Neuronal stem cell (in vitro differentiated cells): ENCODE results near the gene MAP4.

Experiments
- DNase-seq: peaks from one replicate; pipeline ENCODE4 v3.0.0-alpha.2; 2013; ENCODE audit warnings: low spot score
- H2AFZ ChIP-seq: one replicate; pipeline ENCODE4 v1.6.1; 2013; ENCODE audit warnings: mild to moderate bottlenecking, low read length, inconsistent platforms
- H2AK5ac ChIP-seq: 2 replicates; pipeline ENCODE4 v1.6.1; 2013; ENCODE audit warnings: low read depth, mild to moderate bottlenecking, inconsistent platforms, low read length, moderate library complexity, mixed read lengths
- H2BK120ac ChIP-seq: 2 replicates; pipeline ENCODE4 v1.6.1; 2013; ENCODE audit warnings: low read depth, mild to moderate bottlenecking, inconsistent platforms, low read length, moderate library complexity, mixed read lengths
- H2BK12ac ChIP-seq: one replicate; pipeline ENCODE4 v1.6.1; 2013; ENCODE audit warnings: low read length, inconsistent platforms
- H2BK15ac ChIP-seq: 2 replicates; pipeline ENCODE4 v1.6.1; 2013; ENCODE audit warnings: mild to moderate bottlenecking, low read length, inconsistent platforms, mixed read lengths
- H2BK5ac ChIP-seq: one replicate; pipeline ENCODE4 v1.6.1; 2013; ENCODE audit warnings: inconsistent platforms, mild to moderate bottlenecking, low read length, moderate library complexity
- H3K14ac ChIP-seq: one replicate; pipeline ENCODE4 v1.6.1; 2013; ENCODE audit warnings: low read length, inconsistent platforms
- H3K18ac ChIP-seq: 2 replicates; pipeline ENCODE4 v1.6.1; 2013; ENCODE audit warnings: low read length, inconsistent platforms
- H3K23ac ChIP-seq: 2 replicates; pipeline ENCODE4 v1.6.1; 2013; ENCODE audit warnings: low read depth, mild to moderate bottlenecking, mixed read lengths, low read length, inconsistent platforms; ENCODE audit not compliant: poor library complexity
- H3K27ac ChIP-seq: replicated peaks from 3 replicates; pipeline ENCODE4 v1.5.1; 2013; ENCODE audit warnings: low read length, inconsistent platforms
- H3K27me3 ChIP-seq, 3 experiments: 2 replicates each; pipeline ENCODE4 v1.6.1; 2013; ENCODE audit warnings: low read length in 3 of 3, mild to moderate bottlenecking in 2 of 3, inconsistent platforms in 1 of 3, low read depth in 1 of 3, mixed read lengths in 1 of 3, moderate library complexity in 1 of 3; ENCODE audit not compliant: control insufficient read depth in 3 of 3, insufficient read depth in 3 of 3
- H3K36me3 ChIP-seq, 2 donors: replicated peaks in 1 of 2; 2 replicates each; pipeline ENCODE4 v1.6.1; 2013; ENCODE audit warnings: low read length in 2 of 2; ENCODE audit not compliant: control insufficient read depth in 2 of 2, insufficient read depth in 2 of 2
- H3K4ac ChIP-seq: 2 replicates; pipeline ENCODE4 v1.6.1; 2013; ENCODE audit warnings: inconsistent platforms, mild to moderate bottlenecking, low read length, moderate library complexity
- H3K4me1 ChIP-seq, 2 donors: 1 replicate in 1 of 2; 2 replicates in 1 of 2; pipeline ENCODE4 v1.6.1; 2013; ENCODE audit warnings: low read length in 2 of 2, low read depth in 1 of 2; ENCODE audit not compliant: control insufficient read depth in 2 of 2, insufficient read depth in 1 of 2
- H3K4me2 ChIP-seq: one replicate; pipeline ENCODE4 v1.6.1; 2013; ENCODE audit warnings: mild to moderate bottlenecking, low read length, inconsistent platforms; ENCODE audit not compliant: insufficient read depth, poor library complexity, severe bottlenecking
- H3K4me3 ChIP-seq, 2 donors: 2 replicates each; pipeline ENCODE4 v1.5.1; 2013; ENCODE audit warnings: low read length in 2 of 2, mild to moderate bottlenecking in 2 of 2, inconsistent platforms in 1 of 2, moderate library complexity in 1 of 2
- H3K79me1 ChIP-seq: one replicate; pipeline ENCODE4 v1.6.1; 2013; ENCODE audit warnings: low read depth, mild to moderate bottlenecking, inconsistent platforms, low read length, moderate library complexity
- H3K9ac ChIP-seq: one replicate; pipeline ENCODE4 v1.6.1; 2013; ENCODE audit warnings: mild to moderate bottlenecking, low read depth, low read length, inconsistent platforms; ENCODE audit not compliant: poor library complexity
- H3K9me3 ChIP-seq, 2 donors: replicated peaks in 1 of 2; 2 replicates each; pipeline versions ENCODE3 to v1.6.1; 2013; ENCODE audit warnings: low read length in 2 of 2, mild to moderate bottlenecking in 2 of 2, inconsistent platforms in 1 of 2, low read depth in 1 of 2, mixed read lengths in 1 of 2, moderate library complexity in 1 of 2; ENCODE audit not compliant: control insufficient read depth in 2 of 2, insufficient read depth in 1 of 2
- H4K8ac ChIP-seq: one replicate; pipeline ENCODE4 v1.6.1; 2013; ENCODE audit warnings: low read depth, mild to moderate bottlenecking, inconsistent platforms, low read length, moderate library complexity
- H4K91ac ChIP-seq: one replicate; pipeline ENCODE4 v1.6.1; 2013; ENCODE audit warnings: low read length, low read depth, mild to moderate bottlenecking, inconsistent platforms; ENCODE audit not compliant: poor library complexity
- WGBS, 2 donors: extraction: QIAGEN DNeasy Blood & Tissue Kit; methylation state at CpG; one replicate each; pipeline ENCODE4 v1.1.7; 2013; ENCODE audit warnings: missing lambda C conversion rate in 2 of 2, mixed read lengths in 1 of 2; ENCODE audit not compliant: insufficient read length in 2 of 2, insufficient replicate concordance in 1 of 2; ENCODE audit errors: extremely low coverage in 2 of 2; 5-methylcytosine and 5-hydroxymethylcytosine counted together

MAP4 gene

GRCh38 chr3:47956521-47956920, 59.7 kb downstream of the MAP4 start:
- Histone ChIP-seq H4K91ac (no peak overlapping the region), H3K36me3 (peaks cover under 1 to 2% of the 10 kb centered on the region in 2 donors), H3K79me1 (no peaks in the 10 kb centered on the region), H3K4me1 (no peaks in the 10 kb centered on the region), H4K8ac (no peak overlapping the region), H2BK5ac (no peak overlapping the region), H2AFZ (no peak overlapping the region), H3K4me2 (no peak overlapping the region), H3K4ac (no peak overlapping the region), H3K18ac (no peak overlapping the region), H3K23ac (no peak overlapping the region), H3K27me3 (no peaks in the 10 kb centered on the region), H3K14ac (no peak overlapping the region), H2BK15ac (no peak overlapping the region), H3K4me3 (no peak overlapping the region), H2BK12ac (no peak overlapping the region), H3K9ac (no peak overlapping the region), H3K9me3 (peaks cover under 1 to 5% of the 10 kb centered on the region in 2 donors), H2AK5ac (no peak overlapping the region), H2BK120ac (no peak overlapping the region), H3K27ac (no peak overlapping the region)
- WGBS, 2 donors = no CpG with 5 or more reads among the region's 1 CpG
- no peak for DNase-seq

DNA sequence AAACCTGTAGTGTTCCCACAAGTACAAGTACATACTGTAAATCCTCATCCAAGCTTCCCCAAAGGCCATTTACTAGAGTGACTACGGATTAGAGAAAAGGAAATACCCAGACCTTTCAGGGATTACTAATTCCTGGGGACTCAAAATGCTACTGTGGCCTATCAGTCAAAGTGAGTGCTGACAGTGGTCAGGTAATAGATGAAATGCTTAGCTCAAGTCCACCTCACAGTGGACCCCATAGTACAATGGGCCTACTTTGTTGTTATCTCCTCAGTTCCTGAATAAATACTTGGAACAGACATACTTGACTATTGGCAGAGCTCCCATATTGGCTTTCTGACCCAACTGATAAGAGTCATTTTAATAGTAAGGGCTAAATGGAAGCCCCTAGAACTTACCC, 61.6 kb downstream of the MAP4 start:
- H3K9me3 ChIP-seq = peaks cover 0 to 5% of the 10 kb centered on the region in 2 donors
- no peak overlapping the region for H3K23ac ChIP-seq
- H3K9ac ChIP-seq = no peak overlapping the region
- H3K14ac ChIP-seq = no peak overlapping the region
- H4K91ac ChIP-seq = no peak overlapping the region
- H3K27me3 ChIP-seq = no peaks in the 10 kb centered on the region
- H3K4me2 ChIP-seq = no peak overlapping the region
- WGBS, 2 donors = no CpG with 5 or more reads among the region's 1 CpG
- H3K4me3 ChIP-seq = no peak overlapping the region
- H3K4ac ChIP-seq = no peak overlapping the region
- H2BK15ac ChIP-seq = no peak overlapping the region
- no peak overlapping the region for H4K8ac ChIP-seq
- H3K79me1 ChIP-seq = no peaks in the 10 kb centered on the region
- H2AK5ac ChIP-seq = no peak overlapping the region
- no peak overlapping the region for H2AFZ ChIP-seq
- no peak overlapping the region for H2BK12ac ChIP-seq
- H2BK120ac ChIP-seq = no peak overlapping the region
- no peak for DNase-seq
- H3K4me1 ChIP-seq = no peaks in the 10 kb centered on the region
- no peak overlapping the region for H2BK5ac ChIP-seq
- H3K36me3 ChIP-seq = peaks cover 0 to 2% of the 10 kb centered on the region in 2 donors
- no peak overlapping the region for H3K18ac ChIP-seq
- H3K27ac ChIP-seq = no peak overlapping the region

DNA sequence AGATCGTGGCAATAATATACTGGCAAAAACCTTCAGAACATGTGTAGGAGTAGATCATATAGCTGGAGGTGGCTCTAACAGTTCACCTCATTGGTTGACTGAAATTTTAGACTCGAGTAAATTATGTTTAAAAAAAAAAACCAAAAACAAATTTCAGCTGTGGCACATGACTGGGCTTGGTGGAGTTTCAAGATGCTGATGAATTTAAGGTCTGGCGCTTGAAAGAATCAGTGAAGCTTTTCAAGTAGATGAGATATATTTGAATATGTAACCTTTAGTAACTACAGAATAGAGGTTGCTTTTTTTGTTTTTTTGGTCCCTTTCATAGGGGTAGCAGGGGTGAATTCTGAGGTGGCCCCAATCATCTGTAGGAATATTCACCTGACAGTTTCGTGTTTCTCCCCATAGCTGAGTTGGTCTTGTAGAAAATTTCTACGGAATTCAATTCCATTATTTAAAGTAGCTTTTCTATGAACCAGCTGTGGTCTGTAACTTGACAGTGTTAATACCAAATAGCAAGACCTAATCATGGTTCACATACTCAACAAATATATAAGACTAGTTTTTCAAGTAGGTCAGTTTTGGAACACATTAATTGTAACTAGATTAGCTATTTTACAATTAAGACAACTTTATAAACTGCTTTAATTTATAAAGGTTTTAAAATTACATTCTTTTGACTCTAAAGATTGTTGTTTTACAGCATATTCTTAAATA, 65.6 kb downstream of the MAP4 start:
- Histone ChIP-seq H2AK5ac (no peak overlapping the region), H3K14ac (no peak overlapping the region), H2BK120ac (no peak overlapping the region), H2BK12ac (no peak overlapping the region), H4K8ac (no peak overlapping the region), H3K27ac (no peak overlapping the region), H3K4me1 (no peaks in the 10 kb centered on the region), H2AFZ (no peak overlapping the region), H3K9ac (no peak overlapping the region), H2BK15ac (no peak overlapping the region), H3K4me3 (no peak overlapping the region), H2BK5ac (no peak overlapping the region), H3K4me2 (no peak overlapping the region), H3K27me3 (no peaks in the 10 kb centered on the region), H3K9me3 (peaks cover 0 to 5% of the 10 kb centered on the region in 2 donors), H3K4ac (no peak overlapping the region), H3K18ac (no peak overlapping the region), H4K91ac (no peak overlapping the region), H3K79me1 (no peaks in the 10 kb centered on the region), H3K36me3 (no peaks in the 10 kb centered on the region), H3K23ac (no peak overlapping the region)
- WGBS, 2 donors = no CpG with 5 or more reads among the region's 5 CpGs
- DNase-seq = no peak

DNA sequence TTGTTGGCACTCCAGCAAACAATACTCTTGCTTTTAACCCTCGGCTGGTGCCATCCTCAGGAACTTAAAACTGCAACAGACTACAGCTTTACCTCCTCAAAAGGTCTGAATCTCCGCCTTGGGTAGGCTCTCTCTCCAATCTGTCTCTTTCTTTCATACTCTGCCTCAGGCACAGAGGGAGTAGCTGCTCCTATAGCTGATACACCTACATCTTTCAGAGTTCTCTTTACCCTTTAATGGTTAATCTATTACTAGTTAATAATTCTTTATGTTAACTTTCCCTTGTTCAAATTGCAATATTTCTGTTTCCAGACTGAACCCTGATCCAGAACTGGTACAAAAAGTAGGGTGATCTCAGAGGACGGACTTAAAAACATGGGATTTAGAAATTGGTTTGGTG, 66.2 kb downstream of the MAP4 start:
- no peak overlapping the region for H2BK12ac ChIP-seq
- no peak overlapping the region for H3K14ac ChIP-seq
- no peak overlapping the region for H3K23ac ChIP-seq
- no peak overlapping the region for H2BK5ac ChIP-seq
- no peak overlapping the region for H3K4me3 ChIP-seq
- H3K27me3 ChIP-seq = no peaks in the 10 kb centered on the region
- no peak overlapping the region for H2AK5ac ChIP-seq
- no peak overlapping the region for H4K91ac ChIP-seq
- H3K4me1 ChIP-seq = no peaks in the 10 kb centered on the region
- H3K9ac ChIP-seq = no peak overlapping the region
- H3K4me2 ChIP-seq = no peak overlapping the region
- no peak overlapping the region for H4K8ac ChIP-seq
- no peak overlapping the region for H2BK15ac ChIP-seq
- H3K27ac ChIP-seq = no peak overlapping the region
- H3K4ac ChIP-seq = no peak overlapping the region
- H2AFZ ChIP-seq = no peak overlapping the region
- no peak for DNase-seq
- no CpG with 5 or more reads among the region's 3 CpGs for WGBS, 2 donors
- no peaks in the 10 kb centered on the region for H3K36me3 ChIP-seq
- no peak overlapping the region for H2BK120ac ChIP-seq
- H3K18ac ChIP-seq = no peak overlapping the region
- H3K9me3 ChIP-seq = peaks cover 0 to 5% of the 10 kb centered on the region in 2 donors
- H3K79me1 ChIP-seq = no peaks in the 10 kb centered on the region
